Activated naive CD4-positive, alpha-beta T cell treated with anti-CD3 and anti-CD28 coated beads, Interleukin-2, amount 10 ng/mL, durations not matched to agents 7 days and 5 days (primary cell): Measurements from ENCODE around the gene GDF15.

Experiments used
- CTCF ChIA-PET: fragments of 350-600 bp; sonication (Branson Sonifier 250); formaldehyde crosslinking; loops from one replicate; lab custom pipeline; 2021; ENCODE audit warnings: antibody characterized with exemption; lab: Charles Lee
- DNase-seq: peaks from one replicate; pipeline ENCODE4 v3.0.0-alpha.2; 2020
- H3K27ac Mint-ChIP-seq: one replicate; pipeline ENCODE4 v1.8.0; 2021; ENCODE audit warnings: mild to moderate bottlenecking, moderate library complexity, mixed read lengths
- H3K27me3 Mint-ChIP-seq: one replicate; pipeline ENCODE4 v1.8.0; 2021; ENCODE audit warnings: mild to moderate bottlenecking, mixed read lengths
- H3K36me3 Mint-ChIP-seq: one replicate; pipeline ENCODE4 v1.8.0; 2021; ENCODE audit warnings: mixed read lengths
- H3K4me1 Mint-ChIP-seq: one replicate; pipeline ENCODE4 v1.8.0; 2021; ENCODE audit warnings: mixed read lengths
- H3K4me3 Mint-ChIP-seq: one replicate; pipeline ENCODE4 v1.8.0; 2021; ENCODE audit warnings: mild to moderate bottlenecking, moderate library complexity, mixed read lengths
- H3K9me3 Mint-ChIP-seq: one replicate; pipeline ENCODE4 v1.8.0; 2021; ENCODE audit warnings: mixed read lengths

Gene GDF15

GRCh38 chr19:18429717-18430416, 43.9 kb downstream of the GDF15 start:
- DNase-seq = peak; percentile 54
- CTCF ChIA-PET = no interaction called here
- Mint-ChIP-seq H3K27me3 (no peaks in the 10 kb centered on the region), H3K27ac (peak overlapping the region; percentile 88), H3K4me3 (peak overlapping the region; percentile 58), H3K36me3 (peaks cover 9% of the 10 kb centered on the region), H3K4me1 (peaks cover 46% of the 10 kb centered on the region), H3K9me3 (no peaks in the 10 kb centered on the region)

- CTCF ChIA-PET = no interaction called here
- DNase-seq = no peak
- Mint-ChIP-seq H3K27ac (no peak overlapping the region), H3K36me3 (peaks cover 10% of the 10 kb centered on the region), H3K4me1 (peaks cover 42% of the 10 kb centered on the region), H3K27me3 (no peaks in the 10 kb centered on the region), H3K9me3 (no peaks in the 10 kb centered on the region), H3K4me3 (no peak overlapping the region)
Observed at GRCh38 chr19:18430417-18431144, 44.6 kb downstream of the GDF15 start.

GRCh38 chr19:18431351-18432197, 45.6 kb downstream of the GDF15 start:
- Mint-ChIP-seq H3K4me1 (peaks cover 40% of the 10 kb centered on the region), H3K36me3 (peaks cover 10% of the 10 kb centered on the region), H3K9me3 (no peaks in the 10 kb centered on the region), H3K4me3 (no peak overlapping the region), H3K27ac (no peak overlapping the region), H3K27me3 (no peaks in the 10 kb centered on the region)
- CTCF ChIA-PET = interaction anchor here (1.0 kb wide), 1 partner anchor 10 kb away, joined by 7 read pairs; no protein-coding TSS in a partner anchor
- no peak for DNase-seq

GRCh38 chr19:18432275-18433014, 46.5 kb downstream of the GDF15 start:
- CTCF ChIA-PET = interaction anchor here (1.0 kb wide), 1 partner anchor 9 kb away, joined by 7 read pairs; no protein-coding TSS in a partner anchor
- peaks cover 38% of the 10 kb centered on the region for H3K4me1 Mint-ChIP-seq
- H3K9me3 Mint-ChIP-seq = no peaks in the 10 kb centered on the region
- H3K27ac Mint-ChIP-seq = no peak overlapping the region
- H3K36me3 Mint-ChIP-seq = peaks cover 10% of the 10 kb centered on the region
- H3K4me3 Mint-ChIP-seq = peak overlapping the region; percentile 18
- H3K27me3 Mint-ChIP-seq = peaks cover 6% of the 10 kb centered on the region
- DNase-seq = no peak

- CTCF ChIA-PET = no interaction called here
- Mint-ChIP-seq H3K36me3 (peaks cover 10% of the 10 kb centered on the region), H3K4me1 (peaks cover 35% of the 10 kb centered on the region), H3K27ac (no peak overlapping the region), H3K4me3 (peak overlapping the region; percentile 18), H3K9me3 (no peaks in the 10 kb centered on the region), H3K27me3 (peaks cover 9% of the 10 kb centered on the region)
- peak; percentile 54 for DNase-seq
Observed at GRCh38 chr19:18433015-18433691, 47.2 kb downstream of the GDF15 start.

GRCh38 chr19:18433735-18434398, 47.9 kb downstream of the GDF15 start:
- H3K36me3 Mint-ChIP-seq = peaks cover 10% of the 10 kb centered on the region
- CTCF ChIA-PET = no interaction called here
- H3K4me1 Mint-ChIP-seq = peaks cover 30% of the 10 kb centered on the region
- H3K27ac Mint-ChIP-seq = no peak overlapping the region
- DNase-seq = no peak
- no peaks in the 10 kb centered on the region for H3K9me3 Mint-ChIP-seq
- H3K27me3 Mint-ChIP-seq = peaks cover 10% of the 10 kb centered on the region
- H3K4me3 Mint-ChIP-seq = no peak overlapping the region

- peaks cover 18% of the 10 kb centered on the region for H3K27me3 Mint-ChIP-seq
- H3K36me3 Mint-ChIP-seq = peaks cover 10% of the 10 kb centered on the region
- CTCF ChIA-PET = no interaction called here
- H3K9me3 Mint-ChIP-seq = no peaks in the 10 kb centered on the region
- peaks cover 30% of the 10 kb centered on the region for H3K4me1 Mint-ChIP-seq
- no peak for DNase-seq
- no peak overlapping the region for H3K27ac Mint-ChIP-seq
- H3K4me3 Mint-ChIP-seq = no peak overlapping the region
Observed at GRCh38 chr19:18434411-18435175, 48.6 kb downstream of the GDF15 start.

- Mint-ChIP-seq H3K4me1 (peaks cover 23% of the 10 kb centered on the region), H3K27me3 (peaks cover 18% of the 10 kb centered on the region), H3K36me3 (peaks cover 10% of the 10 kb centered on the region), H3K9me3 (no peaks in the 10 kb centered on the region), H3K27ac (peak overlapping the region; percentile 28), H3K4me3 (no peak overlapping the region)
- CTCF ChIA-PET = interaction anchor here (1.0 kb wide), 1 partner anchor 15 kb away, joined by 3 read pairs; no protein-coding TSS in a partner anchor
- no peak for DNase-seq
Observed at GRCh38 chr19:18435178-18435841, 49.4 kb downstream of the GDF15 start.

- H3K27ac Mint-ChIP-seq = no peak overlapping the region
- H3K36me3 Mint-ChIP-seq = peaks cover 10% of the 10 kb centered on the region
- peak overlapping the region; percentile 62 for H3K4me3 Mint-ChIP-seq
- no peaks in the 10 kb centered on the region for H3K9me3 Mint-ChIP-seq
- peaks cover 18% of the 10 kb centered on the region for H3K27me3 Mint-ChIP-seq
- no peak for DNase-seq
- peaks cover 25% of the 10 kb centered on the region for H3K4me1 Mint-ChIP-seq
- CTCF ChIA-PET = interaction anchor here (1.0 kb wide), 1 partner anchor 16 kb away, joined by 3 read pairs; no protein-coding TSS in a partner anchor
Observed at GRCh38 chr19:18435842-18436670, 50.1 kb downstream of the GDF15 start.

GRCh38 chr19:18436671-18437490, 50.9 kb downstream of the GDF15 start:
- Mint-ChIP-seq H3K27me3 (peaks cover 18% of the 10 kb centered on the region), H3K36me3 (peaks cover 9% of the 10 kb centered on the region), H3K27ac (no peak overlapping the region), H3K4me1 (peaks cover 30% of the 10 kb centered on the region), H3K9me3 (no peaks in the 10 kb centered on the region), H3K4me3 (peak overlapping the region; percentile 69)
- CTCF ChIA-PET = no interaction called here
- DNase-seq = peak; percentile 85
